ENCODE measurements around the gene CRACDL. TPM values are rescaled to one million over a fixed set of nuclear protein-coding genes. Genes with fewer than 3 reads are reported as not detected.

CRACDL gene
- total RNA-seq, 1 donor, result not detected

DNA sequence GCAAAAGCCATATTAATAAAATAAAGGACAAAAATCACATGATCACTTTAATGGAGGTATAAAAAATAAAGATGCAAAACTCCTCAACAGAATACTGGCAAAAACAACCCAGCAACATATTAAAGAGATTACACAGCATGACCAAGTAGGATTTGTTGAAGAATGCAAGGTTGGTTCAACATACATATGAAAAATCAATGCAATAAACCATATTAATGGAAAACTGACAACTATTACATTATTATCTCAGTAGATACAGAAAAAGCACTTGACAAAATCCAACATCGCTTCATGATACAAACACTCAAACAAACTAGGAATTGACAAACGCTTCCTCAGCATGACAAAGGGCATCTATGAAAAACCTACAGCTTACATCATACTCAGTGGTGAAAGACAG is 76.7 kb downstream of the CRACDL start:
- no peak for TF ChIP-seq CTCF (IDR thresholded peaks at IDR 0.05; ENCODE audit: extremely low read depth, low read depth, low read length)
- no peak for DNase-seq (ENCODE audit: insufficient read length, low spot score, missing footprints)
- Histone ChIP-seq H2AFZ (ENCODE audit: low read length) (no peak overlapping the region), H3K4me1 (ENCODE audit: insufficient read depth, low read length) (no peaks in the 10 kb centered on the region), H3K4me3 (ENCODE audit: insufficient read depth, low read length) (no peak overlapping the region), H3K36me3 (ENCODE audit: insufficient read depth, low read length) (no peaks in the 10 kb centered on the region), H3K79me2 (ENCODE audit: insufficient read depth, low read length) (no peaks in the 10 kb centered on the region), H3K9me3 (ENCODE audit: low read depth, low read length) (no peaks in the 10 kb centered on the region), H3K4me2 (ENCODE audit: insufficient read depth, low read length) (no peak overlapping the region), H4K20me1 (ENCODE audit: insufficient read depth, low read length) (no peaks in the 10 kb centered on the region), H3K27ac (ENCODE audit: low read depth, low read length) (no peak overlapping the region), H3K27me3 (ENCODE audit: insufficient read depth, low read length) (peaks cover 3% of the 10 kb centered on the region)

DNA sequence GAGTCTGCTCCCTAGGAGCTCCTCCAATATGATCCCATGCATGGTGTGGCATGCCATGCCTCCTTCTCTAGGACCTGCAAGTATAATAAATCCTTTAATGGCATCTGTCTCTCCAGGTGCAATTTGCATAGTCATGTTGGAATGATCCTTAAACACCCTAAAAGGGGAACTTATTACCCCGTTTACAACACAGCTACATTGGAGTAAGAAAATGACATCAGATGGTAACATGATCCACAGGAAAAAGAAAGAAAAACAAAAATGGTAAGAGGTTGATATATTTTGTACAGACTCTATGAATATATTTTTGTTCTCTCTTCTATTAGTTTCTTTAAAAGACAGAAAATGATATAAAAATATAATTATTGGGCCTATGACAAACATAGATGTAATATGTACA is 79.0 kb downstream of the CRACDL start:
- DNase-seq (ENCODE audit: insufficient read length, low spot score, missing footprints), result no peak
- Histone ChIP-seq H3K4me2 (ENCODE audit: insufficient read depth, low read length) (no peak overlapping the region), H3K27me3 (ENCODE audit: insufficient read depth, low read length) (peaks cover 3% of the 10 kb centered on the region), H3K27ac (ENCODE audit: low read depth, low read length) (no peak overlapping the region), H3K4me3 (ENCODE audit: insufficient read depth, low read length) (no peak overlapping the region), H3K36me3 (ENCODE audit: insufficient read depth, low read length) (no peaks in the 10 kb centered on the region), H3K4me1 (ENCODE audit: insufficient read depth, low read length) (no peaks in the 10 kb centered on the region), H3K9me3 (ENCODE audit: low read depth, low read length) (no peaks in the 10 kb centered on the region), H2AFZ (ENCODE audit: low read length) (no peak overlapping the region), H4K20me1 (ENCODE audit: insufficient read depth, low read length) (no peaks in the 10 kb centered on the region), H3K79me2 (ENCODE audit: insufficient read depth, low read length) (no peaks in the 10 kb centered on the region)
- TF ChIP-seq CTCF (IDR thresholded peaks at IDR 0.05; ENCODE audit: extremely low read depth, low read depth, low read length), result no peak

DNA sequence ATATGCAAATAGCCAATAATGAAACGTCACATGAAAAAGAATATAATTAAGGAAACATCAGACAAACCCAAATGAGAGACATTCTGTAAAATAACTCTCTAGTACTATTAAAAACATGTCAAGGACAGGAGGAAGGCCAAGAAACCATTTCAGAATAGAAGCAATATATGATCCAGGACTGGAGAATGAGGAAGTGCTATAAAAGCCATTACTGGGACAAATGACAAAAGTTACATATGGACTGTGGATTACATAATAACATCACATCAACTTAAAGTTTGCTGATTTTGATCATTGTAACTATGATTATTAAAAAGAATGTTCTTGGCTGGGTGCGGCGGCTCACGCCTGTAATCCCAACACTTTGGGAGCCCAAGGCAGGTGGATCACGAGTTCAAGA is 81.3 kb downstream of the CRACDL start:
- Histone ChIP-seq H3K79me2 (ENCODE audit: insufficient read depth, low read length) (no peaks in the 10 kb centered on the region), H3K4me2 (ENCODE audit: insufficient read depth, low read length) (no peak overlapping the region), H3K4me3 (ENCODE audit: insufficient read depth, low read length) (no peak overlapping the region), H2AFZ (ENCODE audit: low read length) (no peak overlapping the region), H3K27ac (ENCODE audit: low read depth, low read length) (no peak overlapping the region), H3K36me3 (ENCODE audit: insufficient read depth, low read length) (no peaks in the 10 kb centered on the region), H3K9me3 (ENCODE audit: low read depth, low read length) (no peaks in the 10 kb centered on the region), H3K27me3 (ENCODE audit: insufficient read depth, low read length) (peaks cover 2% of the 10 kb centered on the region), H4K20me1 (ENCODE audit: insufficient read depth, low read length) (no peaks in the 10 kb centered on the region), H3K4me1 (ENCODE audit: insufficient read depth, low read length) (no peaks in the 10 kb centered on the region)
- no peak for TF ChIP-seq CTCF (IDR thresholded peaks at IDR 0.05; ENCODE audit: extremely low read depth, low read depth, low read length)
- no peak for DNase-seq (ENCODE audit: insufficient read length, low spot score, missing footprints)

GRCh38 chr2:98852932-98853331 is 83.1 kb downstream of the CRACDL start:
- H3K27ac ChIP-seq (ENCODE audit: low read depth, low read length), result no peak overlapping the region
- no peak overlapping the region for H3K4me3 ChIP-seq (ENCODE audit: insufficient read depth, low read length)
- TF ChIP-seq CTCF (IDR thresholded peaks at IDR 0.05; ENCODE audit: extremely low read depth, low read depth, low read length), result no peak
- peaks cover 2% of the 10 kb centered on the region for H3K27me3 ChIP-seq (ENCODE audit: insufficient read depth, low read length)
- no peak for DNase-seq (ENCODE audit: insufficient read length, low spot score, missing footprints)
- H3K4me2 ChIP-seq (ENCODE audit: insufficient read depth, low read length), result no peak overlapping the region
- H4K20me1 ChIP-seq (ENCODE audit: insufficient read depth, low read length), result no peaks in the 10 kb centered on the region
- H2AFZ ChIP-seq (ENCODE audit: low read length), result no peak overlapping the region
- H3K4me1 ChIP-seq (ENCODE audit: insufficient read depth, low read length), result no peaks in the 10 kb centered on the region
- no peaks in the 10 kb centered on the region for H3K36me3 ChIP-seq (ENCODE audit: insufficient read depth, low read length)
- H3K79me2 ChIP-seq (ENCODE audit: insufficient read depth, low read length), result no peaks in the 10 kb centered on the region
- no peaks in the 10 kb centered on the region for H3K9me3 ChIP-seq (ENCODE audit: low read depth, low read length)

Data from osteoblast (primary cell).